HG03439 (cell line): Measurements from ENCODE around the gene CD82.
A peak's percentile ranks its signal among the peaks of the same experiment; 100 is the strongest.
"Not testable (repeated sequence)": the region's sequence is repeated elsewhere in the genome, so short reads cannot be mapped to it uniquely, and the experiment has no call there.

ENCODE experiments used
- ATAC-seq: cut with Tn5 transposase; IDR thresholded peaks from one replicate; pipeline ENCODE4 v1.9.1; 2021; ENCODE audit warnings: mild to moderate bottlenecking, moderate library complexity; ENCODE audit not compliant: unreplicated experiment

Gene CD82

DNA sequence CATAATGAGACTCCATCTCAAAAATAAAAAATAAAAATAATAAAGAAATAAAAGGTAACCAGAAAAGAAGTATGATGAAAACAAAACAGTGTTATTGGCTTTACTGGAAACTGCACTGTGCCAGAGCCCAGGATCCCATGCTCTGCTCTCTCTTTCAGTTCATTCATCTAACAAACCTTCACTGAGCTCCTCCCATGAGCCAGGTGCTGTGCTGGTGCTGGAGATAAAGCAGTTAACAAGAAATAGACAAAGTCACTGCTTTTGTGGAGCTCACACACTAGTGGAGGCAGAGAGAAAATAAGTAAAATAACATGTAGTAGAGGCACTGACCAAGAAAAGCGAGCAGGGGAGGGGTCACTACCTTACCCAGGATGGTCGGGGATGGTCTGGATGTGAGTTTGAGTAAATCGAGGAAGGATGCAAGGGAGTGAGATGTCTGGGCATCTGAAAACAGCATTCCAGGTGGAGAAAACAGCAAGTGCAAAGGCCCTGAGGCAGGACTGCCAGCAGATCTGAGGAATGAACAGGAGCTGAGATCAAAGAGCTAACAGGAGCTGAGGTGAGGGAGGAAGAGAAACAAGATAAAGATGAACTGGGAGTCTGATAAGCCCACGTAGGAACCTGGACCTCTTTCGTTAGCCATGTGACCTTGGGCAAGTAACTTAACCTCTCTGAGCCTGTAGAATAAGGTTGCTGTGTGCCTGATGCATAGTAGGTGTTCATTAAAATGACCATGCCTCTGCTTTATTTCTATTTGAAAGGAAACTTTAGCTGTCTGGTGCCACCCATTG lies 31.3 kb upstream of the CD82 start:
- no peak for ATAC-seq

DNA sequence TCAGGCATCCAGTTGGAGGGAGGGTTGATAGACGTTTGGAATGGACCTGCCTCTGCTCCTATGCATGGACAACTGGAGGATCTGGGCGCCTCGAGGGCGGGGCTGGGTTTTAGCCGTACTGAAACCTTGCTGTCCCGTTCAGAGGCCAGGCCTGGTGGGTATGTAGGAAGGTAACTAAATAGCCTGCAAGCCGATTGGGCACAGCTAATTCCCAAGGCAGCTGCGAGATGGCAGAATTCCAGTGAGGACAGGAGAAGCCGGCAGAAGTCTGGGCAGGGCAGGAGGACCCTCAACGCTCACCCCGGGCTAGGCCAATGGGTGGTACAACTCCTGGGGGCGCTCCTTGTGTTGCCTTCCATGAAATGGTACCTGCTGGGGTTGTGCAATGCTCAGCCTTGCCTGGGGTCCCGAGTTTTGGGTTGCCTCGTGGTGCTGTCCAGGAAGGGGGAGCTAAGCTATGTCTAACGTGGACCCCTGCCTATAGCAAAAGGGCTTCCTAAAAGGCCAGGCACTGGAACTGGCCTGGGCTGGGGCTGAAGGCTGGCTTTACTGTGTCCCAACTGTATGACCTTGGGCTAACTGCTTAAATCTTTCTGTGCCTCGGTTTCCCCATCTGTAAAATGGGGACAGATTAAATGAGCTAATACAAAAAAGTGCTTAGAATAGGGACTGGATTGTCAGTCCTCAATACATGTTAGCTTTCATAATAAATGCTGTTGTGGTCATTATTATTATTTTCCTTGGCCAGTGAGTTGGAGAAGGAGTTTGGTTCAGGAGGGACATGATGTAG lies 30.1 kb upstream of the CD82 start:
- ATAC-seq, result no peak

DNA sequence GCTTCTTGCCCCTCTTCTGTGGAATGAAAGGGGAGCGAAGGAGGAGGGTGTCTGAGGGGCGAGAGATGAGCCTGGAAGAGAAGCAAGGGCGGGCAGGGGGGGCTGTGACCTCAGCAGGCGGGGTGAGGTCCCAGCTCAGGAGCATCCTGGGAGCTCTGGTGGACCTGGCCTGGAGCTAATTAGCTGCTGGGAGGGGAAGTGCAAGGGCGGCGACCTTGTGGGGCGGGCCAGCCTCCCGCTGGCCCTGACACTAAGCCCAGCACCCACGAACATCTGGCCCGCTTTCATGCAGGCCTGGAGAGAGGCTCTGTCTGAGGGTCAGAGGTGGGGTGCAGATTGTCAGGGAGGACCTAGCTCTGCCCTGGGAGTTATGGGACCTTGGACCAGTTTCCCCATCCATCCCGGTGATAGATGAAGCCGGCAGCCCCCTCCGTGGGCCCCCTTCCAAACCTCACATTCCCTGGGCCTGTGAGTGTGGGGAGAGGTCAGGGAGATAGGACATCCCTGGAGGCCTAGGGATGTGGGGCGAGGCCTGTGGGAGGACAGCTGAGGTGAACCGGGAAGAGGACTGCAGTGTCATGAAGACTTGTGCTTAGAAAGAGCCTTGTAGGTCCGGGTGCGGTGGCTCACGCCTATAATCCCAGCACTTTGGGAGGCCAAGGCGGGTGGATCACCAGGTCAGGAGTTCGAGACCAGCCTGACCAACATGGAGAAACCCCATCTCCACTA lies 28.5 kb upstream of the CD82 start:
- no peak for ATAC-seq

DNA sequence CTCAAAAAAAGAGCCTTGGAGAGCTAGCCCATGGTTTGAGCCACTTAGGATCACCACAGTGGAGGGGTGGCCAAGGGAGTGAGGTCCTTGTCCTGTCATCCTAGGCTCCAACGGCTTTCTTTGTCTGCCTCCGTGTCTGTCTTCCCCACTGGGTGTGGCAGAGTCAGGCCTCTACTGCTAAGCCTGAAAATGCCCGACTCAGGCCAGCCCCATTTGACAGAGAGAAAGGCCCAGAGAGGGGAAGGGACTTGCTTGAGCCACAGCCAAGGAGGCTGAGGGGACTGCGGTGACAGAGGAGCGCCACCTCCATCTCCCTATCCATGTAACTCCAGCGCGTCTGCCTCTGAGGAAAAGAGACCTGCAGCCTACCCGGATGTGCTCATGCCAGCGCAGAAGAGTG lies 27.8 kb upstream of the CD82 start:
- ATAC-seq, result no peak

DNA sequence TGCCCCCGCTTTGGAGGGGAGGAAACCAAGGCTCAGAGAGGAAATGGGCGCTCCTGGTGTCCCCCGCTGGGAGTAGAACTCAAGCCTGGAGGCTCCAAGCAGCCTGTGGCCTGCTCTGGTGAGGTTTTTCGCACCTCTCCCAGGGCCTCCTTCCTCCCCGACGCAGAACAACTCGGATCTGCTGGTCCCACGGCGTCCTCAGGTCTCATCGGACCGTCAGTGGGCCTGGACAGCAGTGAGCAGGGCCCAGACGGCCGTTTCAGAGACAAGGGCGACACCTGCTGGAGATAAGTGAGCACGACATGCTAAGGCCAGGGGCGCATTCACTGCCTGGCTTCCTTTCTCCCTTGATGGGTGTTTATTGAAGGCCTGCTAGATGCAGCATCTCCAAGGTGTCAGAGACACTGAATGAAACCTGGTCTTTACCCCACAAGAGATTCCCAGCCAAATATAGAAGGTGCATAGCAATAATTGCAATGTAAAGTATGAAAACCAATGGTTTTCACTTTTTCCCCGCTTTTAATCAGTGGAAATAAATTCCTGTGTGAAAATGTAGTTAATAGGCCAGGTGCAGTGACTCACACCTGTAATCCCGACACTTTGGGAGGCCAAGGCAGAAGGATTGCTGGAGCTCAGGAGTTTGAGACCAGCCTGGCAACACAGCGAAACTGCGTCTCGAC lies 26.9 kb upstream of the CD82 start:
- ATAC-seq, result peak; percentile 90

DNA sequence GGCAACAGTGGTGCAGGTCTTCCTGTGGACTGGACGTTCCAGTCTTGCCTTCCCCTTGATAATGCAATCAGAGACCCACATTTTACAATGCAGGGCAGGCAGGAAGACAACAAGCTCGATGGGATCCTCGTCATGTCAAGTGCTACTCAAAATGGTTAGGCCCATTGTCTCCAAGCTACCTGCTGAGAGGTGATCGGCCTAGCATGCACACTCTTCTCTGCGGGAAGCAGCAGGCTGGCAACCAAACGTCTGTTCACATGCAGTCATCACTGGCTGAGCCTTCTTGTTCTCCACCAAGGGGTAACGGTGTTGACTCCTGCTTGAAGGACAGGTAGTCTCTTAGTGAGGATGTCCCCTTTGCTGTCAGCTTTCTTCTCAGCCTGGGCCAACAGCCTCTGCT lies 25.5 kb upstream of the CD82 start:
- no peak for ATAC-seq

DNA sequence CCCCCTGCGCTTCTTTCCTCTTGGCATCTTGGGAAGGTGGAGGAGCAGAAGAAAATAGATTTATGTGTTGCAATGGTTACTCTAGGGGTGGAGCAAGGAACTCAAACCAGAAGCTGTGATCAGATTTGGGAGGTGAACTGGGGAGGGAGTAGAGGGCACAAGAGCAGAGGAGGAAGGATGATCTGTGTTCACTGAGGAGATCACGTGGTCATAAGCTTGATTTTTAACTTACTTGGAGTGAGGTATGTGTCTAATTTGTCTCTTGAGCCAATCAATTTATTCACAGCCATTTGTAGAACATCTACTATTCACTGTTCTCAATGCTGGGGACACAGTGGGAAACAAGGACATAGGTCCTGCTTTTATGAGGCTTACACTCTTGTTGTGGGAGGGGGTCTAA lies 24.8 kb upstream of the CD82 start:
- no peak for ATAC-seq

DNA sequence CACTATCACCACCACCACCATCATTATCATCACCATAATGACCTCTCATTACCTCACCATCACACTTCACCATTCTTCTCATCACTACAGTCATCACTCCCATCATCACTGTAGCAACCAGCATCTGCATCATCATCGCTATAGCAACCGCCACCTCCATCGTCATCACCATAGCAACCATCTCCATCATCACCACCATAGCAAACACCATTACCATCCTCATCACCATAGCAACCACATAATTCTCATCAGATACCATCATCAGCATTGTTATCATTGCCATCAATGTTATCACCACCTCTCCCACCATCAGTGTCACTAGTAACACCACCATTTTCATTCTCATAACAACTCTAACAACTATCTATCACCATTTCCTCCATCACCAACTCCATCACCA lies 23.1 kb upstream of the CD82 start:
- ATAC-seq, result no peak

DNA sequence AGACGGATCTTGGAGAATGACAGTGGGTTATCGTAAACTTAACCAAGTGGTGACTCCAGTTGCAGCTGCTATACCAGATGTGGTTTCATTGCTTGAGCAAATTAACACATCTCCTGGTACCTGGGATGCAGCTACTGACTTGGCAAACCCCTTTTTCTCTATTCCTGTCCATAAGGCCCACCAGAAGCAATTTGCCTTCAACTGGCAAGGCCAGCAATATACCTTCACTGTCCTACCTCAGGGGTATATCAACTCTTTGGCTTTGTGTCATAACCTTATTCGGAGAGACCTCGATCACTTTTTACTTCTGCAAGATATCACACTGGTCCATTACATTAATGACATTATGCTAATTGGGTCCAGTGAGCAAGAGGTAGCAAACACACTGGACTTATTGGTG lies 18.5 kb upstream of the CD82 start:
- not testable (repeated sequence) for ATAC-seq

DNA sequence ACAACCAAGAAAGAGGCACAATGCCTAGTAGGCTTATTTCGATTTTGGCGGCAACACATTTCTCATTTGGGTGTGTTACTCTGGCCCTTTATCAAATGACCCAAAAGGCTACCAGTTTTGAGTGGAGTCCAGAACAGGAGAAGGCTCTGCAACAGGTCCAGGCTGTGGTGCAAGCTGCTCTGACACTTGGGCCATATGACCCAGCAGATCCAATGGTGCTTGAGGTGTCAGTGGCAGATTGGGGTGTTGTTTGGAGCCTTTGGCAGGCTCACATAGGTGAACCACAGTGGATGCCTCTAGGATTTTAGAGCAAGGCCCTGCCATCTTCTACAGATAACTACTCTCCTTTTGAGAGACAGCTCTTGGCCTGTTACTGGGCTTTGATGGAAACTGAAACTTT lies 17.9 kb upstream of the CD82 start:
- not testable (repeated sequence) for ATAC-seq

DNA sequence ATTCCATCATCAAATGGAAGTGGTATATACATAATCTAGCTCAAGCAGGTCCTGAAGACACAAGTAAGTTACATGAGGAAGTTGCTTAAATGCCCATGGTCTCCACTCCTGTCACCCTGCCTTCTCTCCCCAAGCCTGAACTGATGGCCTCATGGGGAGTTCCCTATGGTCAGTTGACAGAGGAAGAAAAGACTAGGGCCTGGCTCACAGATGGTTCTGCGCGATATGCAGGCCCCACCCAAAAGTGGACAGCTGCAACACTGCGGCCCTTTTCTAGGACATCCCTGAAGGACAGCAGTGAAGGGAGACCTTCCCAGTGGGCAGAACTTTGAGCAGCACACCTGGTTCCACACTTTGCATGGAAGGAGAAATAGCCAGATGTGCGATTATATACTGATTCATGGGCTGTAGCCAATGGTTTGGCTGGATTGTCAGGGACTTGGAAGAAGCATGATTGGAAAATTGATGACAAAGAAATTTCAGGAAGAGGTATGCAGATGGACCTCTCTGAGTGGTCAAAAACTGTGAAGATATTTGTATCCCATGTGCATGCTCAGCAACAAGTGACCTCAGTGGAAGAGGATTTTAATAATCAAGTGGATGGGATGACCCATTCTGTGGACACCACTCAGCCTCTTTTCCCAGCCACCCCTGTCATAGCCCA lies 17.3 kb upstream of the CD82 start:
- no peak for ATAC-seq

DNA sequence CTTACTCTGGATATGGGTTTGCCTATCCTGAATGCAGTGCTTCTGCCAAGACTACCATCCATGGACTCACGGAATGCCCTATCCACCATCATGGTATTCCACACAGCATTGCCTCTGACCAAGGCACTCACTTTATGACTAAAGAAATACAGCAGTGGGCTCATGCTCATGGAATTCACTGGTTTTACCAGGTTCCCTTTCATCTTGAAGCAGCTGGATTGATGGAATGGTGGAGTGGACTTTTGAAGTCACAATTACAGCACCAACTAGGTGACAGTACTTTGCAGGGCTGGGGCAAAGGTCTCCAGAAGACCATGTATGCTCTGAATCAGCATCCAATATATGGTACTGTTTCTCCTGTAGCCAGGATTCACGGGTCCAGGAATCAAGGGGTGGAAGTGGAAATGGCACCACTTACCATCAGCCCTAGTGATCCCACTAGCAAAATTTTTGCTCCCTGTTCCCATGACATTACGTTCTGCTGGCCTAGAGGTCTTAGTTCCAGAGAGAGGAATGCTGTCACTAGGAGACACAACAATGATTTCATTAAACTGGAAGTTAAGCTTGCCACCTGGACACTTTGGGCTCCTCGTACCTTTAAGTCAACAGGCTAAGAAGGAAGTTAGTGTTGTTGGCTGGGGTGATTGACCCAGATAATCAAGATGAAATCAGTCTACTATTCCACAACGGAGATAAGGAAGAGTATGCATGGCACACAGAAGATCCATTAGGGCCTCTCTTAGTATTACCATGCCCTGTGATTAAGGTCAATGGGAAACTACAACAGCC lies 16.3 kb upstream of the CD82 start:
- ATAC-seq, result not testable (repeated sequence)

DNA sequence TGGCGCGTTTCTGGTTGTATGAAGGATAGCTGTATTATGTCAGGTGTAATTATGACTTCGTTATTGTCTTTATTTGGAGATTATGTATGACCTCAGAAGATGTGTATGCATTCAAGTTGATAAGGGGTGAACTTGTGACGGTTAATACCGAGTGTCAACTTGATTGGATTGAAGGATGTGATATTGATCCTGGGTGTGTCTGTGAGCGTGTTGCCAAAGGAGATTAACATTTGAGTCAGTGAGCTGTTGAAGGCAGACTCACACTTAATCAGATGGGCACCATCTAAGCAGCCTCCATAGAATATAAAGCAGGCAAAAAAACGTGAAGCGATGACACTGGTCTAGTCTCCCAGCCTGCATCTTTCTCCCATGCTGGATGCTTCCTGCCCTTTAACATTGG lies 15.3 kb upstream of the CD82 start:
- ATAC-seq, result no peak

DNA sequence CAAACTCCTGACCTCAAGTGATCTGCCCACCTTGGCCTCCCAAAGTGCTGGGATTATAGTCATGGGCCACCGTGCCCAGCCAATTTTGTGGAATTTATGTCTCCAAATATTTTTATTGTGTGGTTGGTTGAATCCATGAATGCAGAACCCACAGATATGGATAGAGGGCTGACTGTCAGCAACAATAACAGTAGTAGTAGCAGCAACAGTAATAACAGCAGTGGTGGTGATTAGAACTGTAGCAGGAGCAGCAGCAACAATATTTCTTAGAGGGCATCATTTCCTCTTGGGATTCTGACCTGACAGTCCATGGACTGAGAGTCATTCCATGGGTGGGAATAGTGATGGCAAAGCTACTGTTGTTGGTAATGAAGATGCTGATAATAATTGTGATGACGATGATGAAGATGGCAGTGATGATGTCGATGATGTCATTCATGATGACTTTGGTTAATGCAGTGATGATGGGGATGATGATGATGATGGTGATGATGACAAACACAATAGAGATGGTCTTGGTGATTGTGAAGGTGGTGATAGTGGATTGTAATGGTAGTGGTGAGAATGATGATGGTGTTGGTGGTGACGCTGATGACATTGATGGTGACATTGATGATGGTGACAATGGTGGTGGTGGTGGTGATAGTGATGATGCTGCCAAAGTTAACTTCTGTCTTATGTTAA lies 13.9 kb upstream of the CD82 start:
- no peak for ATAC-seq

DNA sequence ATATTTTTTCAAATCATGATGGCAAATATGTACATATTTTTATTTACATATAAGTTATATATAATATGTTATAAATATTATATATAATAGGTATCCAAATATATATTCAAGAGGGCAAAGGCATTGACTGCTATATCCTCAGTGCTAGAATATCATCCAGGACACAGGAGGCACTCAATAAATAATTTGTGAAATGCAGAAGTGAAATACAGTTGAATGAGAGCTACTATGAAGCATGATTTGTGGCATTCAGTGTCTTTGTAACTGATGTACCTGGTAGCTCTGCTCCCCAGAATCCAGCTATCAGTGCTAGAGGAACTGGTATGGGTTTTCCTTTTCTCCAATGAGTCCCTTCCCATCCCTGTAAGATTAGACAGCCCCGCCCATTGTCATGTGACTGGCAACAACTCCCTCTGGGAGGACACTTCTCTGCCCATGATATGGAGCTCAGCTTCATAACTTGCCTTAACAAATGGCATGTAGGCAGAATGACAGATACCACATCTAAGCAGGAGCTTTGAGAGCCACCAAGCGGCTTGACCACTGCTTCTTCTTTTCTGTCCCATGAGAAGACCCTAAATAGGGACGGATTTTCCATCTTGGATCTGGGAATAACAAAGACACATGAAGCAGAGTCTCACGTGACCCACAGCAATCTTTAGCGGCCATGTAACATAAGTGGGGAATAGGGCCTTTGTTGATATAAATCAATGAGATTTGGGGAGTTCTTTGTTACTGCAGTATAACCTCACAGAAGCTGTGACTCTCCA lies 10.2 kb upstream of the CD82 start:
- ATAC-seq, result no peak

DNA sequence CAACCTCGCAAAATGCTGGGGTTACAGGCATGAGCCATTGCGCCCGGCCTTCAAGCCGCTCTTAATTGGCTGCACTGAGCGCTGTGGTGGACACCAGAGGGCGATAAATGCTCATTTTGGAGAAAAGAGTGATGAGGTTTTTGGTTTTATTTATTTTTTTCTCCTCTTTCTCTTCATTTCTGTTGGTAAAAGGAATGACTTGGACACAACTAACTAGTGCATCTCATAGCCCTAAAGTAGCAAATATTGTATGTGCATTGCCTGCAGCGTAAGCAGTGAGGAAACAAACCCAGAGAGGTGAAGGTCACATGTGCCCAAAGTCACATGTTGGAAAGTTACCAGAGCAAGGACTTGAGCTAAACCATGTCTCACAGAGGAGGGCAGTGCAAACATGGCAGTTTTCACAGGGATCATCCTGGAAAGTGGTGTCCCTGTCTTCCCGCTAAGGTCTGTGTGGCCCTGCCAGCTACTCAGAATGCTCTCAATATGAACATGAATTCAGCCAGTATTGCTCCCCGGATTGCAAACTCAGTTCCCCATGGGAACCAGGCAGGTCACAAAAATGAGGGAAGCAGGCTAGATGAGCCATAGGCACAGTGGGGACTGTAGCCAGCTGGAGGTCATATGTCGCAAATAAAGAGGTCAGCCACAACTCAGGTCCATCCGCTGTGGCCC lies 8.6 kb upstream of the CD82 start:
- no peak for ATAC-seq

DNA sequence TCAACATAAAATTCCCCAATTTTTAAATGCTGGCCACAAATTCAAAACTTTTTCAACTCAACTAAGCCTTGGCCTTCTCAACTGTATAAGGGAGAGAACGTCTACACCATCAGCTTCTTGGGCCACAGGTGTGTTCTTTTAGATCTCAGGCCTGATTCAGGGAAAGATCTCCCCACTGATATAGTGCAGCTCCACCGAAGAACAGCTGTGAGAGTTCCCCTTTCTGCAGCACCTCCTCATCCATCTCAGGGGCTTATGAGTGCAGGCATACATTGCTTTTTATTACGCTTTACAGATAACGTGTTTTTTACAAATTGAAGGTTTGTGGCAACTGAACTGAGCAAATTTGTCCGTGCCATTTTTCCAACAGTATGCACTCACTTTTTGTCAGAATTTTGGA lies 8.0 kb upstream of the CD82 start:
- ATAC-seq, result no peak
